Measurements from ENCODE around the gene PSMD13.

DNA sequence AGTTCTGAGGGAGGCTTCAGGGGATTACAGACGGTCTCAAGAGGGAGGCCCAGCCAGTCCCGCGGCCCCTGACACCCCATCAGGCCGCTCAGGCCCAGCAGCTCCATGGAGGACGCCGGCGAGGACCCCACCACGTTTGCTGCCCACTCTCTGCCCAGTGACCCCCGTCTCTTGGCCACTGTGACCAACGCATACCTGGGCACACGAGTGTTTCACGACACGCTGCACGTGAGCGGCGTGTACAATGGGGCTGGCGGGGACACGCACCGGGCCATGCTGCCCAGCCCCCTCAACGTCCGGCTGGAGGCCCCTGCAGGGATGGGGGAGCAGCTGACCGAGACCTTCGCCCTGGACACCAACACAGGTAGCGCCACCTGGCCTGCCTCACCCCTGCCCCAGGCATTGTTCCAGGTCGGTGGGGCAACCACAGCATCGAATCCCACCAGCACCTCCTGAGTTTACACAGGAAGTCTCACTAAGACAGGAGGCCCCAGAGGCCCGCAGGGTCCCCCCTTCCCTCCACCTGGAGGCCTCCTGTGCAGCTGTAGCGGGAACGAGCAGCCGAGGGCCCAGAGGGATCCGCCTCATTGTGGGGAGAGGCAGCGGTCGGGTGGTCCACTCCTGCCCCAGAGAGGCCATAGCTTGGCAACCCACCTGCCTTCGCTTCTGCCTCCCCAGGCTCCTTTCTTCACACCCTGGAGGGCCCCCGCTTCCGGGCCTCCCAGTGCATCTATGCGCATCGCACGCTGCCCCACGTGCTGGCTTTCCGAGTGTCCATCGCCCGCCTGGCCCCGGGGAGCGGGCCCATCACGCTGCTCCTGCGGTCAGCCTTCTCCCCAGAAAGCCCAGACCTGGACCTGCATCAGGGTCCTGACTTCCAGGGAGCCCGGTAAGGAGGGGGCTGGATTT lies 53.2 kb downstream of the PSMD13 start:
- TF ChIP-seq BHLHE40 (IDR thresholded peaks at IDR 0.05; ENCODE audit: borderline replicate concordance) (no peak), FOXA1 (IDR thresholded peaks at IDR 0.05) (no peak), FOXM1 (IDR thresholded peaks at IDR 0.05; ENCODE audit: borderline replicate concordance) (no peak), ELF4 (IDR thresholded peaks at IDR 0.05) (no peak), CTBP1 (IDR thresholded peaks at IDR 0.05; ENCODE audit: borderline replicate concordance) (no peak), FOXK2 (IDR thresholded peaks at IDR 0.05) (no peak), TARDBP (IDR thresholded peaks at IDR 0.05) (no peak), ZNF384 (IDR thresholded peaks at IDR 0.05) (no peak), SP1 (IDR thresholded peaks at IDR 0.05) (no peak), HDGF (IDR thresholded peaks at IDR 0.05; ENCODE audit: borderline replicate concordance) (no peak), NFRKB (IDR thresholded peaks at IDR 0.05) (no peak), SUZ12 (IDR thresholded peaks at IDR 0.05) (no peak), L3MBTL2 (conservative IDR thresholded peaks at IDR 0.05) (no peak)
- TF ChIP-seq, protein P1, sequence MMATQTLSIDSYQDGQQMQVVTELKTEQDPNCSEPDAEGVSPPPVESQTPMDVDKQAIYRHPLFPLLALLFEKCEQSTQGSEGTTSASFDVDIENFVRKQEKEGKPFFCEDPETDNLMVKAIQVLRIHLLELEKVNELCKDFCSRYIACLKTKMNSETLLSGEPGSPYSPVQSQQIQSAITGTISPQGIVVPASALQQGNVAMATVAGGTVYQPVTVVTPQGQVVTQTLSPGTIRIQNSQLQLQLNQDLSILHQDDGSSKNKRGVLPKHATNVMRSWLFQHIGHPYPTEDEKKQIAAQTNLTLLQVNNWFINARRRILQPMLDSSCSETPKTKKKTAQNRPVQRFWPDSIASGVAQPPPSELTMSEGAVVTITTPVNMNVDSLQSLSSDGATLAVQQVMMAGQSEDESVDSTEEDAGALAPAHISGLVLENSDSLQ (IDR thresholded peaks at IDR 0.05): no peak

Measured in HEK293T (cell line).